ENCODE data around the gene CYBA. TPM values are rescaled to one million over a fixed set of nuclear protein-coding genes. Genes with fewer than 3 reads are reported as not detected.
A peak's percentile ranks its signal among the peaks of the same experiment; 100 is the strongest.

CYBA gene
- total and polyA plus RNA-seq, 3 experiments from 2014 or later: 208 to 1,129 (median 237) TPM

DNA sequence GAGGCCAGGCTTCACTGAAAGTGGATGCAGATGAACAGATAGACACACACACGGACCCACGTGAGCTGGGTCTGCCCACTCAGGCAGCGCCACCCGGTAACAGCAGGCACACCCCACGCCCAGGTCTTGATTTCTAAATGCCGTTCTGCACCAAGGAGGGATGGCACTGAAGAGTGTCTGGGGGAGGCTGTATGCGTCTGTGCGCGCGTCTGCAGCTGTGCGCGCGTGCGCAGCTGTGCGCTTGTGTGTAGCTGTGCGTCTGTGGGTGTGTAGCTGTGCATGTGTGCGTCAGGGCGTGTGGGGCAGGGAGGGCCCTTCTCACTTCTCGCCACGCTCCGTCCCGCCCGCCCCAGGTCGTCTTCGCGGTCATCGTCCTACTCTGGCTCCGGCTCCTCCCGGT, 28.0 kb downstream of the CYBA start:
- no peak overlapping the region for H3K4me3 ChIP-seq (ENCODE audit: low read length)
- peaks cover 0 to 82% (median 3%) of the 10 kb centered on the region in 3 donors for H3K36me3 Mint-ChIP-seq
- no peaks in the 10 kb centered on the region for H3K27me3 ChIP-seq (ENCODE audit: insufficient read depth, low read length, poor library complexity, severe bottlenecking)
- peaks cover 0 to 2% (median 2%) of the 10 kb centered on the region in 5 donors for H3K9me3 Mint-ChIP-seq
- H3K4me3 Mint-ChIP-seq: peak overlapping the region in 1 of 7 donors; percentile 12
- peaks cover 47% of the 10 kb centered on the region for H3K36me3 ChIP-seq (ENCODE audit: insufficient read depth, low read length)
- POLR2A ChIA-PET: no interaction called here
- DNase-seq: no peak
- H3K27me3 Mint-ChIP-seq: peaks cover 0 to 4% of the 10 kb centered on the region in 2 donors
- H3K27ac Mint-ChIP-seq: peak overlapping the region; percentile 42 to 100 (median 82)
- H3K9me3 ChIP-seq (ENCODE audit: low read length): no peaks in the 10 kb centered on the region
- H3K27ac ChIP-seq (ENCODE audit: low read depth, low read length): no peak overlapping the region
- H3K4me1 Mint-ChIP-seq: peaks cover 28 to 52% (median 31%) of the 10 kb centered on the region in 3 donors
- peaks cover 36% of the 10 kb centered on the region for H3K4me1 ChIP-seq (ENCODE audit: insufficient read depth, low read length)
- CTCF ChIA-PET: interaction anchor here (0.7 kb wide), 1 partner anchor 14 kb away, joined by 3 read pairs; no protein-coding TSS in a partner anchor

DNA sequence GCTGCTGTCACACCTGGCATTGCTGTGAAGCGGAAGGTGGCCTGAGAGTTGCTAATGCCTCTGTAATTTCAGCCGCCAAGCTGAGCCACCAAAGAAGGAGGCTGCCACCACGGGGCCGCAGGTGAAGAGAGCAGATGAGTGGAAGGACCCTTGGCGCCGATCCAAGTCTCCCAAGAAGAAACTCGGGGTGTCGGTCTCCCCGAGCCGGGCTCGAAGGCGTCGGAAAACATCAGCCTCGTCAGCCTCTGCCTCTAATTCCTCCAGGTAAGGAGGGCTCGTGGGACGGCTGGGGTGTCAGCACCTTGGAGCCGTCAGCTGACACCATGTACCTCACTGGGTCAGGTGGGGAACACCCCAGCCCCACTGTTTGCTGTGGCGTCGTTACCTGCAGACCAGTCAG, 28.7 kb downstream of the CYBA start:
- Mint-ChIP-seq H3K27ac (peak overlapping the region; percentile 56 to 100 (median 99)), H3K4me1 (peaks cover 28 to 59% (median 35%) of the 10 kb centered on the region in 3 donors)
- H3K27ac ChIP-seq (ENCODE audit: low read depth, low read length): no peak overlapping the region

GRCh38 chr16:88619859-88620815, 30.7 kb downstream of the CYBA start:
- Mint-ChIP-seq H3K36me3 (peaks cover 0 to 79% (median 7%) of the 10 kb centered on the region in 3 donors), H3K4me3 (peak overlapping the region; percentile 74 to 87 (median 81)), H3K9me3 (peaks cover 0 to 2% (median 2%) of the 10 kb centered on the region in 5 donors), H3K4me1 (peaks cover 31 to 64% (median 41%) of the 10 kb centered on the region in 3 donors), H3K27me3 (peaks cover 0 to 4% of the 10 kb centered on the region in 2 donors), H3K27ac (peak overlapping the region; percentile 97 to 100 (median 100))
- Histone ChIP-seq H3K4me3 (ENCODE audit: low read length) (no peak overlapping the region), H3K27ac (ENCODE audit: low read depth, low read length) (peak overlapping the region; percentile 80), H3K4me1 (ENCODE audit: insufficient read depth, low read length) (peaks cover 36% of the 10 kb centered on the region), H3K9me3 (ENCODE audit: low read length) (no peaks in the 10 kb centered on the region), H3K27me3 (ENCODE audit: insufficient read depth, low read length, poor library complexity, severe bottlenecking) (no peaks in the 10 kb centered on the region), H3K36me3 (ENCODE audit: insufficient read depth, low read length) (peaks cover 37% of the 10 kb centered on the region)
- POLR2A ChIA-PET: interaction anchor here (0.6 to 3.1 kb wide), 16 partner anchors 10 to 168 kb away, joined by 3 to 29 read pairs (median 4); partner anchors contain the start of genes IL17C, SNAI3, ZC3H18 and ZFPM1
- DNase-seq: peak; percentile 70 to 96 (median 85)
- CTCF ChIA-PET: interaction anchor here (0.7 to 3.2 kb wide), 18 partner anchors 10 to 238 kb away, joined by 3 to 21 read pairs (median 4); partner anchors contain the start of genes IL17C, MVD and ZC3H18

More for the DNA sequence above, 28.7 kb downstream of the CYBA start:
- POLR2A ChIA-PET: interaction anchor here (0.6 kb wide), 1 partner anchor 924 kb away, joined by 3 read pairs; no protein-coding TSS in a partner anchor
- Mint-ChIP-seq H3K36me3 (peaks cover 0 to 80% (median 3%) of the 10 kb centered on the region in 3 donors), H3K27me3 (peaks cover 0 to 4% of the 10 kb centered on the region in 2 donors), H3K9me3 (peaks cover 0 to 2% (median 2%) of the 10 kb centered on the region in 5 donors), H3K4me3 (no peak overlapping the region)
- CTCF ChIA-PET: no interaction called here
- no peaks in the 10 kb centered on the region for H3K9me3 ChIP-seq (ENCODE audit: low read length)
- peaks cover 36% of the 10 kb centered on the region for H3K4me1 ChIP-seq (ENCODE audit: insufficient read depth, low read length)
- H3K4me3 ChIP-seq (ENCODE audit: low read length): no peak overlapping the region
- H3K36me3 ChIP-seq (ENCODE audit: insufficient read depth, low read length): peaks cover 46% of the 10 kb centered on the region
- H3K27me3 ChIP-seq (ENCODE audit: insufficient read depth, low read length, poor library complexity, severe bottlenecking): no peaks in the 10 kb centered on the region
- peak in 1 of 5 donors; percentile 39 for DNase-seq

- no peaks in the 10 kb centered on the region for H3K27me3 ChIP-seq (ENCODE audit: insufficient read depth, low read length, poor library complexity, severe bottlenecking)
- H3K4me3 ChIP-seq (ENCODE audit: low read length): no peak overlapping the region
- H3K9me3 ChIP-seq (ENCODE audit: low read length): no peaks in the 10 kb centered on the region
- Mint-ChIP-seq H3K4me3 (peak overlapping the region in 6 of 7 donors; percentile 77 to 87 (median 81)), H3K4me1 (peaks cover 31 to 64% (median 41%) of the 10 kb centered on the region in 3 donors), H3K27me3 (peaks cover 0 to 4% of the 10 kb centered on the region in 2 donors), H3K36me3 (peaks cover 0 to 78% (median 7%) of the 10 kb centered on the region in 3 donors), H3K27ac (peak overlapping the region; percentile 97 to 100 (median 100)), H3K9me3 (peaks cover 0 to 2% (median 2%) of the 10 kb centered on the region in 5 donors)
- peak overlapping the region; percentile 80 for H3K27ac ChIP-seq (ENCODE audit: low read depth, low read length)
- ChIA-PET POLR2A (interaction anchor here (0.8 to 3.1 kb wide), 11 partner anchors 9 to 167 kb away, joined by 3 to 29 read pairs (median 5); partner anchors contain the start of genes IL17C, ZC3H18 and ZFPM1), CTCF (interaction anchor here (0.9 to 3.2 kb wide), 19 partner anchors 9 to 163 kb away, joined by 3 to 21 read pairs (median 4); partner anchors contain the start of genes IL17C, MVD and ZC3H18)
- H3K4me1 ChIP-seq (ENCODE audit: insufficient read depth, low read length): peaks cover 36% of the 10 kb centered on the region
- no peak for DNase-seq
- peaks cover 32% of the 10 kb centered on the region for H3K36me3 ChIP-seq (ENCODE audit: insufficient read depth, low read length)
Observed at GRCh38 chr16:88618956-88619667, 31.7 kb downstream of the CYBA start.

- Mint-ChIP-seq H3K4me3 (peak overlapping the region in 3 of 7 donors; percentile 26 to 77 (median 35)), H3K27ac (peak overlapping the region; percentile 97 to 100 (median 100)), H3K27me3 (peaks cover 0 to 4% of the 10 kb centered on the region in 2 donors), H3K4me1 (peaks cover 33 to 65% (median 46%) of the 10 kb centered on the region in 3 donors), H3K36me3 (peaks cover 0 to 75% (median 9%) of the 10 kb centered on the region in 3 donors), H3K9me3 (peaks cover 0 to 2% (median 2%) of the 10 kb centered on the region in 5 donors)
- ChIA-PET CTCF (interaction anchor here (0.9 to 3.2 kb wide), 5 partner anchors 15 to 119 kb away, joined by 3 to 17 read pairs (median 5); partner anchors contain the start of genes IL17C and ZC3H18), POLR2A (interaction anchor here (0.8 to 3.1 kb wide), 3 partner anchors 10 to 84 kb away, joined by 3 to 29 read pairs (median 26); no protein-coding TSS in a partner anchor)
- Histone ChIP-seq H3K4me3 (ENCODE audit: low read length) (no peak overlapping the region), H3K9me3 (ENCODE audit: low read length) (no peaks in the 10 kb centered on the region), H3K36me3 (ENCODE audit: insufficient read depth, low read length) (peaks cover 25% of the 10 kb centered on the region), H3K4me1 (ENCODE audit: insufficient read depth, low read length) (peaks cover 36% of the 10 kb centered on the region), H3K27me3 (ENCODE audit: insufficient read depth, low read length, poor library complexity, severe bottlenecking) (no peaks in the 10 kb centered on the region), H3K27ac (ENCODE audit: low read depth, low read length) (peak overlapping the region; percentile 80)
- no peak for DNase-seq
Observed at GRCh38 chr16:88618182-88618955, 32.5 kb downstream of the CYBA start.

- CTCF ChIA-PET: interaction anchor here (0.8 to 1.8 kb wide), 4 partner anchors 16 to 120 kb away, joined by 3 to 6 read pairs (median 4); no protein-coding TSS in a partner anchor
- Mint-ChIP-seq H3K9me3 (peaks cover 0 to 2% (median 2%) of the 10 kb centered on the region in 5 donors), H3K4me3 (peak overlapping the region in 1 of 7 donors; percentile 35), H3K27me3 (peaks cover 0 to 4% of the 10 kb centered on the region in 2 donors), H3K36me3 (peaks cover 0 to 75% (median 13%) of the 10 kb centered on the region in 3 donors), H3K27ac (peak overlapping the region; percentile 97 to 100 (median 100)), H3K4me1 (peaks cover 33 to 65% (median 51%) of the 10 kb centered on the region in 3 donors)
- H3K9me3 ChIP-seq (ENCODE audit: low read length): no peaks in the 10 kb centered on the region
- peak overlapping the region; percentile 80 for H3K27ac ChIP-seq (ENCODE audit: low read depth, low read length)
- no peak overlapping the region for H3K4me3 ChIP-seq (ENCODE audit: low read length)
- DNase-seq: no peak
- H3K4me1 ChIP-seq (ENCODE audit: insufficient read depth, low read length): peaks cover 36% of the 10 kb centered on the region
- POLR2A ChIA-PET: no interaction called here
- no peaks in the 10 kb centered on the region for H3K27me3 ChIP-seq (ENCODE audit: insufficient read depth, low read length, poor library complexity, severe bottlenecking)
- peaks cover 21% of the 10 kb centered on the region for H3K36me3 ChIP-seq (ENCODE audit: insufficient read depth, low read length)
Observed at GRCh38 chr16:88617268-88618031, 33.4 kb downstream of the CYBA start.
